ENCODE data around the gene CDH19. TPM values are rescaled to one million over a fixed set of nuclear protein-coding genes. Genes with fewer than 3 reads are reported as not detected.
A peak's percentile ranks its signal among the peaks of the same experiment; 100 is the strongest.

Gene CDH19
- total RNA-seq, 1 donor from 2014 or later: 2.0 TPM

GRCh38 chr18:66548747-66549146 lies 55.1 kb downstream of the CDH19 start:
- H3K4me3 Mint-ChIP-seq (ENCODE audit: unreplicated experiment): no peak overlapping the region
- H3K36me3 Mint-ChIP-seq (ENCODE audit: low read depth): no peaks in the 10 kb centered on the region
- no peak for DNase-seq (ENCODE audit: low spot score)
- peak; percentile 38 for TF ChIP-seq CTCF (IDR thresholded peaks at IDR 0.05)
- no peaks in the 10 kb centered on the region for H3K9me3 Mint-ChIP-seq (ENCODE audit: low read depth)
- H3K4me1 Mint-ChIP-seq (ENCODE audit: low read depth): no peaks in the 10 kb centered on the region
- H3K27ac Mint-ChIP-seq (ENCODE audit: unreplicated experiment): no peak overlapping the region
- peaks cover 5% of the 10 kb centered on the region for H3K27me3 Mint-ChIP-seq (ENCODE audit: low read depth)

DNA sequence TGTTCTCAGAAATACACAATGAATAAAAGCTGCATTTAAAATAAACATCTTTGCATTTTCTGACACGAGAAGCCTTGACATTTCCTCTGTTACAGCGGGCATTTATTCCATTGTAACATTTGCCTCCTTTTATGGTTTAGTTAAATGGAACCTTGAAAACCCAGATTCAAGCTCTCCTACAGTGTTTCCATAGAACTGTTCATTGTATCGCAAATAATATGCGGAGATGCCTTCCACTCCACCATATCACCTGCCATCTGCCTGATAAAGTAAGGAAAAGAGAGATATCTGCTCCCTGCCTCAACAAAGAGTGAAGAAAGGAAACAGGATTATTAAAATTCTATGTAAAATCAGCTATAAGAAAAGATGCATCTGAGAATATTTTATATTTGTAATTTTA lies 69.8 kb downstream of the CDH19 start:
- H3K9me3 Mint-ChIP-seq (ENCODE audit: low read depth): no peaks in the 10 kb centered on the region

GRCh38 chr18:66533693-66534092 lies 70.2 kb downstream of the CDH19 start:
- Mint-ChIP-seq H3K36me3 (ENCODE audit: low read depth) (no peaks in the 10 kb centered on the region), H3K4me1 (ENCODE audit: low read depth) (no peaks in the 10 kb centered on the region), H3K27me3 (ENCODE audit: low read depth) (peaks cover 4% of the 10 kb centered on the region), H3K27ac (ENCODE audit: unreplicated experiment) (no peak overlapping the region), H3K9me3 (ENCODE audit: low read depth) (no peaks in the 10 kb centered on the region), H3K4me3 (ENCODE audit: unreplicated experiment) (no peak overlapping the region)
- DNase-seq (ENCODE audit: low spot score): no peak
- peak; percentile 49 for TF ChIP-seq CTCF (IDR thresholded peaks at IDR 0.05)

More for the DNA sequence above, 69.8 kb downstream of the CDH19 start:
- H3K27me3 Mint-ChIP-seq (ENCODE audit: low read depth): peaks cover 5% of the 10 kb centered on the region
- TF ChIP-seq CTCF (IDR thresholded peaks at IDR 0.05): no peak
- DNase-seq (ENCODE audit: low spot score): no peak
- no peak overlapping the region for H3K27ac Mint-ChIP-seq (ENCODE audit: unreplicated experiment)
- H3K4me3 Mint-ChIP-seq (ENCODE audit: unreplicated experiment): no peak overlapping the region
- no peaks in the 10 kb centered on the region for H3K4me1 Mint-ChIP-seq (ENCODE audit: low read depth)
- H3K36me3 Mint-ChIP-seq (ENCODE audit: low read depth): no peaks in the 10 kb centered on the region

GRCh38 chr18:66523219-66523991 lies 80.5 kb downstream of the CDH19 start:
- H3K4me3 Mint-ChIP-seq (ENCODE audit: unreplicated experiment): no peak overlapping the region
- H3K27me3 Mint-ChIP-seq (ENCODE audit: low read depth): no peaks in the 10 kb centered on the region
- H3K27ac Mint-ChIP-seq (ENCODE audit: unreplicated experiment): peak overlapping the region; percentile 22
- no peaks in the 10 kb centered on the region for H3K36me3 Mint-ChIP-seq (ENCODE audit: low read depth)
- H3K9me3 Mint-ChIP-seq (ENCODE audit: low read depth): no peaks in the 10 kb centered on the region
- H3K4me1 Mint-ChIP-seq (ENCODE audit: low read depth): no peaks in the 10 kb centered on the region
- DNase-seq (ENCODE audit: low spot score): no peak
- no peak for TF ChIP-seq CTCF (IDR thresholded peaks at IDR 0.05)

- H3K27me3 Mint-ChIP-seq (ENCODE audit: low read depth): peaks cover 3% of the 10 kb centered on the region
- no peak overlapping the region for H3K27ac Mint-ChIP-seq (ENCODE audit: unreplicated experiment)
- no peak overlapping the region for H3K4me3 Mint-ChIP-seq (ENCODE audit: unreplicated experiment)
- H3K9me3 Mint-ChIP-seq (ENCODE audit: low read depth): no peaks in the 10 kb centered on the region
- no peak for DNase-seq (ENCODE audit: low spot score)
- no peaks in the 10 kb centered on the region for H3K36me3 Mint-ChIP-seq (ENCODE audit: low read depth)
- peaks cover 7% of the 10 kb centered on the region for H3K4me1 Mint-ChIP-seq (ENCODE audit: low read depth)
- no peak for TF ChIP-seq CTCF (IDR thresholded peaks at IDR 0.05)
These were observed 89.9 kb downstream of the CDH19 start for GRCh38 chr18:66513996-66514395.
